Mucosa of descending colon (tissue), 3 donors: ENCODE results near the gene KIAA2012. TPM values are rescaled to one million over a fixed set of nuclear protein-coding genes. Genes with fewer than 3 reads are reported as not detected.

Experiments used
- ATAC-seq: fragments of 200-7000 bp; cut with Tn5 transposase; one replicate; pipeline ENCODE4 v1.9.1; 2020; ENCODE audit warnings: mild to moderate bottlenecking, moderate library complexity
- DNase-seq, 3 donors: peaks; one replicate each; pipeline ENCODE4 v3.0.0-alpha.2; 2020
- H3K36me3 ChIP-seq: fragments of 200-600 bp; one replicate; pipeline ENCODE4 v1.8.0; 2021; ENCODE audit warnings: low read depth, mild to moderate bottlenecking
- H3K4me1 ChIP-seq: fragments of 200-600 bp; one replicate; pipeline ENCODE4 v1.8.0; 2021; ENCODE audit warnings: low read depth, mild to moderate bottlenecking
- H3K4me3 ChIP-seq: fragments of 200-600 bp; one replicate; pipeline ENCODE4 v1.8.0; 2021; ENCODE audit warnings: mild to moderate bottlenecking
- H3K9me3 ChIP-seq: fragments of 200-600 bp; one replicate; pipeline ENCODE4 v1.8.0; 2021; ENCODE audit warnings: mild to moderate bottlenecking
- CTCF ChIP-seq: fragments of 200-600 bp; IDR thresholded peaks from one replicate; pipeline ENCODE4 v1.8.0; 2022; ENCODE audit warnings: antibody characterized with exemption, mild to moderate bottlenecking
- intact Hi-C, 2 donors: fragments of 100-400 bp; cut with DNase I in 1 of 2; cut with micrococcal nuclease in 1 of 2; formaldehyde crosslinking; loops; one replicate each; pipeline versions ENCODE4 v1.11.0 to v1.11.1; 2022; cut with DNase I, micrococcal nuclease
- total RNA-seq, 3 donors: library from RNA; stranded (reverse); fragmentation: NEBNext Ultra II Directional in 2 of 3; extraction: Animal tissue kit (Norgen Biotek cat#: 25700) in 2 of 3; gene quantifications; one replicate each; pipeline versions ENCODE4 v1.2.1 to v1.2.4, GENCODE V29; 2021 to 2023
- donor health status: DM: no; HTN: no; CAD: no; lungs with moderate emphysema.
- donor health status: DM: no; HTN: no; CAD: no.
- donor health status: DM: no; HTN: yes; CAD: no.

Gene KIAA2012
- total RNA-seq, 3 donors from 2014 or later, result 0.13 to 0.14 TPM; not detected in 1

- Histone ChIP-seq H3K9me3 (no peaks in the 10 kb centered on the region), H3K4me3 (no peak overlapping the region), H3K4me1 (no peaks in the 10 kb centered on the region), H3K36me3 (no peaks in the 10 kb centered on the region)
- DNase-seq (no peak), ATAC-seq (no peak)
- TF ChIP-seq CTCF, result no peak
- intact Hi-C loops, result no loop called here
Observed at GRCh38 chr2:202110491-202110890, 37.4 kb downstream of the KIAA2012 start.

- intact Hi-C loops, result no loop called here
- no peak for DNase-seq
Observed at GRCh38 chr2:202112041-202112440, 39.0 kb downstream of the KIAA2012 start.

DNA sequence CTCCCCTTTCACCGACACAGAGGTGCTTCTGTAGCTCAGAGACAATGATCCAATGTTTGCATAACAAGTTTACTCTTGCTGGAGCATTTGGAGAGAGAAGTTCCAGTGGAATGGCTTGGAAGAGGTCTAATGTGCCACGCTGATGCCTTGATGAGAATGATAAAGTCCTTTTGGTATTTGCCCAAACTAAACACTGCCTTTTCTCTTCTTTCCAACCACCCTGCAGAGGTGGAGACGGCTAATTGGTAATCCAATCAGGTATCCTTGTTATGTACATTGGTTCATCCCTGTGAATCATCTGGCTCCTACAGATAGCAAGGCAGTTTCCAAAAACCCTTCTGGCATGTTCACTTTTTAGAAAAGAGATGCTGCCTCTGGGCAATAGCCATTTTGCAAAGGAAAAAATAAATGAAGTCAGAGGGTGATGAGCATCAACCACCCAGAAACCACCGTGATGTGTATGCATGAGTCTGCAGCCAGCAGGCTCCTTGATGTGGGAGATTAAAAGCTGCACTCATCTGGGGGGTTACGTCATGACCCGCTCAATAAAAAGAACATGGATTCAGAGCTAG, 40.6 kb downstream of the KIAA2012 start:
- Histone ChIP-seq H3K4me1 (no peaks in the 10 kb centered on the region), H3K4me3 (no peak overlapping the region), H3K36me3 (no peaks in the 10 kb centered on the region), H3K9me3 (no peaks in the 10 kb centered on the region)
- ATAC-seq (no peak), DNase-seq (no peak)
- intact Hi-C loops, result no loop called here
- no peak for TF ChIP-seq CTCF

More at GRCh38 chr2:202112041-202112440, 39.0 kb downstream of the KIAA2012 start:
- TF ChIP-seq CTCF, result no peak
- no peaks in the 10 kb centered on the region for H3K36me3 ChIP-seq
- no peak for ATAC-seq
- no peaks in the 10 kb centered on the region for H3K4me1 ChIP-seq
- H3K9me3 ChIP-seq, result no peaks in the 10 kb centered on the region
- no peak overlapping the region for H3K4me3 ChIP-seq

- no peak for TF ChIP-seq CTCF
- Histone ChIP-seq H3K4me3 (no peak overlapping the region), H3K9me3 (no peaks in the 10 kb centered on the region), H3K4me1 (no peaks in the 10 kb centered on the region), H3K36me3 (no peaks in the 10 kb centered on the region)
- DNase-seq (no peak), ATAC-seq (no peak)
- intact Hi-C loops, result no loop called here
Observed at GRCh38 chr2:202114291-202114690, 41.2 kb downstream of the KIAA2012 start.

DNA sequence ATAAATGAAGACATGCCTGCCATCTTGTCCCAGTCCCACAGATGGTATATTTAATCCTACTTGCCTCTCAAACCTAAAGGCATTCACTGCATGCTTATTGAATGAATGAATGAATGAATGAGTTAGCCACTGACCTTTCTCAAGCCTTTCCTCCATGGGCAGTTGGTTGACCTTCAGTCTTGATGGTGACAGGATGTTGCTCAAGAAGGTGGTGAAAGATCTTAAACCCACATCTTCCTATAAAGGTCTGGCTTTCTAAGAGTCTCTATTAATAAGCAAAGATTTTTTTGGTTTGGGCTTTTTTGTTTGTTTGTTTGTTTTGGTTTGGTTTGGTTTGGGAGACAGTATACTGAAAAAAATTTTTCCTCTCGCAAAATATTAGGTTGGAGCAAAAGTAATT, 41.7 kb downstream of the KIAA2012 start:
- intact Hi-C loops, result no loop called here
- DNase-seq (no peak), ATAC-seq (no peak)
- H3K36me3 ChIP-seq, result no peaks in the 10 kb centered on the region
- TF ChIP-seq CTCF, result no peak
- no peak overlapping the region for H3K4me3 ChIP-seq
- no peaks in the 10 kb centered on the region for H3K9me3 ChIP-seq
- no peaks in the 10 kb centered on the region for H3K4me1 ChIP-seq

GRCh38 chr2:202115479-202115971, 42.5 kb downstream of the KIAA2012 start:
- Histone ChIP-seq H3K4me1 (no peaks in the 10 kb centered on the region), H3K4me3 (no peak overlapping the region), H3K36me3 (no peaks in the 10 kb centered on the region), H3K9me3 (no peaks in the 10 kb centered on the region)
- ATAC-seq (no peak), DNase-seq (no peak)
- intact Hi-C loops, result no loop called here
- no peak for TF ChIP-seq CTCF
